Neural cell (in vitro differentiated cells): ENCODE data around the gene ARHGEF1.

ENCODE experiments used
- EP300 ChIP-seq: fragments of 450-650 bp; conservative IDR thresholded peaks from 2 replicates; pipeline ENCODE4 v1.6.1; 2014; ENCODE audit warnings: antibody characterized with exemption, mild to moderate bottlenecking, moderate library complexity; ENCODE audit not compliant: poor library complexity, severe bottlenecking
- EZH2 ChIP-seq: fragments of 200-600, 300-800 bp; shearing (Covaris generic), sonication (generic); IDR thresholded peaks from 2 replicates; pipeline ENCODE4 v1.6.1; 2014; ENCODE audit warnings: antibody characterized with exemption, low read length, borderline replicate concordance, mild to moderate bottlenecking; ENCODE audit not compliant: insufficient read depth, poor library complexity, severe bottlenecking
- POLR2AphosphoS5 ChIP-seq: IDR thresholded peaks from 2 replicates; pipeline ENCODE4 v1.6.1; 2012
- RAD21 ChIP-seq: fragments of 450-650 bp; conservative IDR thresholded peaks from 2 replicates; pipeline ENCODE4 v1.6.1; 2014; ENCODE audit warnings: antibody characterized with exemption, mild to moderate bottlenecking, moderate library complexity
- TAF1 ChIP-seq: IDR thresholded peaks from 2 replicates; pipeline ENCODE4 v1.6.1; 2012; ENCODE audit warnings: low read depth
- TF ChIP-seq, protein P1 (sequence below): fragments of 450-650 bp; IDR thresholded peaks from 2 replicates; pipeline ENCODE4 v1.5.1; 2014; ENCODE audit warnings: antibody characterized with exemption, mild to moderate bottlenecking, moderate library complexity; ENCODE audit not compliant: poor library complexity, severe bottlenecking

DNA sequence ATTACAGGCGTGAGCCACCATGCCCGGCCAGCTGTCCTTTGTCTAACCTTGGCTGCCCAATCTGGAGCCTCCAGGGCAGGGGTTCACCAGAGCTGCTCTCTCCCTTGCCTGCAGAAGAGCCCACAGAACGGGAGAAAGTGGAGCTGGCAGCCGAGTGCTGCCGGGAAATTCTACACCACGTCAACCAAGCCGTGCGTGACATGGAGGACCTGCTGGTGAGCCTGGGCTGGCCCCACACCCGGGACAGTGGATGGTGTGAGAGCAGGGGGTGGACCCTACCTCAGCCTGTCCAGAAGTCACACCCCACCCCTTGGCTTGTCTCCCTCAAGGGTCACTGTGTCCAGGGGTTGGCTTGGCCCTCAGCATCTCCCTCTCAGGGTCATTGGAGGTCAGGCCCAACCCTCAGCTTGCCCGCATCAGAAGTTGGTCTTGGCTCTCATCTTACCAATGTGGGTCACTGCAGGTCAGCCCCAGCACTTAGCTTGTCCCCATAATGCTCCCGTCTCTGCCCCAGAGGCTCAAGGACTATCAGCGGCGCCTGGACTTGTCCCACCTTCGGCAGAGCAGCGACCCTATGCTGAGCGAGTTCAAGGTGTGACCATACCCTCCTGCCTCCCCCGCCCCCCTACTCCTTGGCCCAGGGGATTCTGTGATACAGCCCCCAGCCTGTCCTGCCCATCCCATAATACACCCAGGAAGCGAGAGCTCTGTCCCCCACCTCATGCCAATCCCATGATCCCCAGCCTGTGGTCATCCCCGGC is 20.4 kb downstream of the ARHGEF1 start:
- TF ChIP-seq TAF1 (no peak), EP300 (no peak), EZH2 (no peak), RAD21 (no peak), POLR2AphosphoS5 (no peak)
- TF ChIP-seq, protein P1, sequence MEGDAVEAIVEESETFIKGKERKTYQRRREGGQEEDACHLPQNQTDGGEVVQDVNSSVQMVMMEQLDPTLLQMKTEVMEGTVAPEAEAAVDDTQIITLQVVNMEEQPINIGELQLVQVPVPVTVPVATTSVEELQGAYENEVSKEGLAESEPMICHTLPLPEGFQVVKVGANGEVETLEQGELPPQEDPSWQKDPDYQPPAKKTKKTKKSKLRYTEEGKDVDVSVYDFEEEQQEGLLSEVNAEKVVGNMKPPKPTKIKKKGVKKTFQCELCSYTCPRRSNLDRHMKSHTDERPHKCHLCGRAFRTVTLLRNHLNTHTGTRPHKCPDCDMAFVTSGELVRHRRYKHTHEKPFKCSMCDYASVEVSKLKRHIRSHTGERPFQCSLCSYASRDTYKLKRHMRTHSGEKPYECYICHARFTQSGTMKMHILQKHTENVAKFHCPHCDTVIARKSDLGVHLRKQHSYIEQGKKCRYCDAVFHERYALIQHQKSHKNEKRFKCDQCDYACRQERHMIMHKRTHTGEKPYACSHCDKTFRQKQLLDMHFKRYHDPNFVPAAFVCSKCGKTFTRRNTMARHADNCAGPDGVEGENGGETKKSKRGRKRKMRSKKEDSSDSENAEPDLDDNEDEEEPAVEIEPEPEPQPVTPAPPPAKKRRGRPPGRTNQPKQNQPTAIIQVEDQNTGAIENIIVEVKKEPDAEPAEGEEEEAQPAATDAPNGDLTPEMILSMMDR, result no peak
